IMR-90 (cell line): ENCODE results near the gene SAT2. TPM values are rescaled to one million over a fixed set of nuclear protein-coding genes. Genes with fewer than 3 reads are reported as not detected.
"Not testable (repeated sequence)": the region's sequence is repeated elsewhere in the genome, so short reads cannot be mapped to it uniquely, and the experiment has no call there.

Experiments used
- ATAC-seq: fragments of 200-7000 bp; cut with Tn5 transposase; 2 replicates; pipeline ENCODE4 v1.9.1; 2020; ENCODE audit warnings: low read depth, mild to moderate bottlenecking, moderate library complexity
- BruUV-seq: library from RNA; stranded (reverse); fragments of 400-500 nt; replicated peaks from 2 replicates; lab custom pipeline; 2021; lab: Mats Ljungman, UMichigan
- CTCF ChIA-PET: fragments of 300-600 bp; formaldehyde crosslinking; extraction: SDS; loops from one replicate; lab custom pipeline; 2021; ENCODE audit warnings: antibody characterized with exemption; lab: Yijun Ruan, JAX
- POLR2A ChIA-PET: fragments of 300-600 bp; sonication (Branson Sonifier 250); formaldehyde crosslinking; loops from one replicate; lab custom pipeline; 2022; ENCODE audit warnings: antibody characterized with exemption; ENCODE audit not compliant: unreplicated experiment; lab: Charles Lee
- DNase-seq: peaks from one replicate; pipeline ENCODE4 v3.0.0; 2013
- H2AFZ ChIP-seq: replicated peaks from 2 replicates; pipeline ENCODE3; 2013; ENCODE audit warnings: low read length, mild to moderate bottlenecking; ENCODE audit not compliant: poor library complexity
- H2AK5ac ChIP-seq: 2 replicates; pipeline ENCODE4 v1.6.1; 2013; ENCODE audit warnings: low read depth, low read length, inconsistent platforms
- H2AK9ac ChIP-seq: replicated peaks from 2 replicates; pipeline ENCODE3; 2013; ENCODE audit warnings: mild to moderate bottlenecking, low read depth, low read length, moderate library complexity; ENCODE audit not compliant: poor library complexity
- H2BK120ac ChIP-seq: 2 replicates; pipeline ENCODE4 v1.6.1; 2013; ENCODE audit warnings: low read depth, low read length, inconsistent platforms
- H2BK15ac ChIP-seq: 3 replicates; pipeline ENCODE4 v1.6.1; 2013; ENCODE audit warnings: low read depth, low read length, inconsistent platforms
- H2BK20ac ChIP-seq: 2 replicates; pipeline ENCODE4 v1.6.1; 2013; ENCODE audit warnings: low read depth, mild to moderate bottlenecking, inconsistent platforms, low read length, moderate library complexity
- H2BK5ac ChIP-seq: 2 replicates; pipeline ENCODE4 v1.6.1; 2013; ENCODE audit warnings: mild to moderate bottlenecking, low read depth, low read length, inconsistent platforms; ENCODE audit not compliant: poor library complexity, severe bottlenecking
- H3K14ac ChIP-seq: replicated peaks from 2 replicates; pipeline ENCODE4 v1.6.1; 2013; ENCODE audit warnings: low read depth, low read length, inconsistent platforms
- H3K18ac ChIP-seq: 2 replicates; pipeline ENCODE4 v1.6.1; 2013; ENCODE audit warnings: low read depth, low read length, control low read depth
- H3K23ac ChIP-seq: 2 replicates; pipeline ENCODE4 v1.6.1; 2013; ENCODE audit warnings: low read depth, low read length, inconsistent platforms
- H3K27ac ChIP-seq: 2 replicates; pipeline ENCODE4 v1.5.1; 2013; ENCODE audit warnings: mild to moderate bottlenecking, control low read depth, low read length; ENCODE audit not compliant: insufficient read depth
- H3K27me3 ChIP-seq: 2 replicates; pipeline ENCODE4 v1.6.1; 2013; ENCODE audit warnings: low read length; ENCODE audit not compliant: control insufficient read depth, insufficient read depth
- H3K36me3 ChIP-seq: 2 replicates; pipeline ENCODE4 v1.6.1; 2013; ENCODE audit warnings: low read length, mixed read lengths; ENCODE audit not compliant: control insufficient read depth, insufficient read depth
- H3K4ac ChIP-seq: 2 replicates; pipeline ENCODE4 v1.6.1; 2013; ENCODE audit warnings: low read depth, low read length, inconsistent platforms
- H3K4me1 ChIP-seq: 2 replicates; pipeline ENCODE4 v1.6.1; 2013; ENCODE audit warnings: low read length, mixed read lengths; ENCODE audit not compliant: control insufficient read depth, insufficient read depth
- H3K4me2 ChIP-seq: 2 replicates; pipeline ENCODE4 v1.6.1; 2013; ENCODE audit warnings: low read depth, mild to moderate bottlenecking, control low read depth, low read length, moderate library complexity
- H3K4me3 ChIP-seq: 2 replicates; pipeline ENCODE4 v1.5.1; 2013; ENCODE audit warnings: low read depth, mild to moderate bottlenecking, control low read depth, low read length, moderate library complexity; ENCODE audit not compliant: insufficient read depth
- H3K56ac ChIP-seq: 2 replicates; pipeline ENCODE4 v1.6.1; 2013; ENCODE audit warnings: low read length, inconsistent platforms; ENCODE audit not compliant: insufficient read depth; ENCODE audit errors: extremely low read depth
- H3K79me1 ChIP-seq, 2 experiments: 2 replicates each; pipeline ENCODE4 v1.6.1; 2013; ENCODE audit warnings: low read length in 2 of 2, inconsistent platforms in 1 of 2, low read depth in 1 of 2
- H3K9ac ChIP-seq: 2 replicates; pipeline ENCODE4 v1.6.1; 2013; ENCODE audit warnings: low read depth, low read length, control low read depth
- H3K9me1 ChIP-seq: 2 replicates; pipeline ENCODE4 v1.6.1; 2013; ENCODE audit warnings: low read length, inconsistent platforms; ENCODE audit not compliant: insufficient read depth
- H3K9me3 ChIP-seq: 2 replicates; pipeline ENCODE4 v1.6.1; 2013; ENCODE audit warnings: low read length; ENCODE audit not compliant: control insufficient read depth, insufficient read depth
- H4K20me1 ChIP-seq: 2 replicates; pipeline ENCODE4 v1.6.1; 2013; ENCODE audit warnings: low read length, inconsistent platforms; ENCODE audit not compliant: insufficient read depth
- H4K5ac ChIP-seq: 2 replicates; pipeline ENCODE4 v1.6.1; 2013; ENCODE audit warnings: mild to moderate bottlenecking, low read depth, low read length, control low read depth
- H4K8ac ChIP-seq, 2 experiments: 2 replicates each; pipeline ENCODE4 v1.6.1; 2013; ENCODE audit warnings: low read depth in 2 of 2, low read length in 2 of 2, control low read depth in 1 of 2, inconsistent platforms in 1 of 2
- H4K91ac ChIP-seq: 2 replicates; pipeline ENCODE4 v1.6.1; 2013; ENCODE audit warnings: low read depth, low read length, inconsistent platforms; ENCODE audit not compliant: insufficient read depth
- WGBS, 2 experiments: methylation state at CpG; one replicate each; pipeline versions ENCODE4 v1.1.5 to v1.1.7; 2013; ENCODE audit warnings: missing lambda C conversion rate in 2 of 2; ENCODE audit not compliant: insufficient read length in 1 of 2; ENCODE audit errors: extremely low coverage in 2 of 2; 5-methylcytosine and 5-hydroxymethylcytosine counted together
- dilution Hi-C: fragments of 300-500 bp; cut with HindIII; formaldehyde crosslinking; loops from one replicate; pipeline ENCODE4 v1.14.3; 2018; ENCODE audit warnings: low sequenced_read_pairs; ENCODE audit not compliant: unreplicated experiment
- in situ Hi-C: fragments of 300-500 bp; cut with MboI; formaldehyde crosslinking; loops from 3 replicates; pipeline ENCODE4 v1.14.3; 2019; ENCODE audit warnings: low sequenced_read_pairs, inconsistent platforms, mixed read lengths
- intact Hi-C: fragments of 100-400 bp; cut with micrococcal nuclease; formaldehyde crosslinking; loops from 2 replicates; pipeline ENCODE4 v1.10.0; 2022
- polyA plus RNA-seq, 3 experiments: library from polyadenylated mRNA; depleted of rRNA; stranded (reverse); fragments of >200 nt; gene quantifications; 2 replicates each; pipeline ENCODE4 v1.2.3, GENCODE V29; 2012; ENCODE audit warnings: low replicate concordance in 1 of 3
- total RNA-seq: library from RNA; depleted of rRNA; stranded (reverse); fragments of >200 nt; gene quantifications from 2 replicates; pipeline ENCODE4 v1.2.3, GENCODE V29; 2012

Gene SAT2
- total and polyA plus RNA-seq, 2 of the 4 experiments (the other 2 are of a cell fraction): 20.4 to 45.9 TPM

- ATAC-seq, dilution Hi-C loops, BruUV-seq: not testable (repeated sequence)
Observed at GRCh38 chr17:7641635-7642034, 14.0 kb upstream of the SAT2 start.

More at GRCh38 chr17:7641635-7642034, 14.0 kb upstream of the SAT2 start:
- H3K23ac ChIP-seq, H3K9ac ChIP-seq, H3K14ac ChIP-seq, in situ Hi-C loops, H3K27ac ChIP-seq, H2BK5ac ChIP-seq, H4K20me1 ChIP-seq, H2BK15ac ChIP-seq, H3K36me3 ChIP-seq, DNase-seq, H3K4me1 ChIP-seq, intact Hi-C loops, H2AK5ac ChIP-seq, H2AFZ ChIP-seq, H3K4ac ChIP-seq, H2BK120ac ChIP-seq, H3K9me1 ChIP-seq, H4K5ac ChIP-seq, H3K56ac ChIP-seq, H2AK9ac ChIP-seq, H3K9me3 ChIP-seq, H4K91ac ChIP-seq, H3K18ac ChIP-seq, H2BK20ac ChIP-seq, H3K4me3 ChIP-seq, H3K4me2 ChIP-seq, POLR2A ChIA-PET, H4K8ac ChIP-seq, H3K79me1 ChIP-seq, H3K27me3 ChIP-seq: not testable (repeated sequence)
- WGBS, 2 experiments: 47% methylated on average over 6 of the region's 7 CpGs; no CpG with 5 or more reads in 1 of the 2 experiments
- CTCF ChIA-PET: interaction anchor here (1.5 kb wide), 1 partner anchor 9 kb away, joined by 6 read pairs; no protein-coding TSS in a partner anchor
